ENCODE results near the gene SLC6A19.

SLC6A19 gene

DNA sequence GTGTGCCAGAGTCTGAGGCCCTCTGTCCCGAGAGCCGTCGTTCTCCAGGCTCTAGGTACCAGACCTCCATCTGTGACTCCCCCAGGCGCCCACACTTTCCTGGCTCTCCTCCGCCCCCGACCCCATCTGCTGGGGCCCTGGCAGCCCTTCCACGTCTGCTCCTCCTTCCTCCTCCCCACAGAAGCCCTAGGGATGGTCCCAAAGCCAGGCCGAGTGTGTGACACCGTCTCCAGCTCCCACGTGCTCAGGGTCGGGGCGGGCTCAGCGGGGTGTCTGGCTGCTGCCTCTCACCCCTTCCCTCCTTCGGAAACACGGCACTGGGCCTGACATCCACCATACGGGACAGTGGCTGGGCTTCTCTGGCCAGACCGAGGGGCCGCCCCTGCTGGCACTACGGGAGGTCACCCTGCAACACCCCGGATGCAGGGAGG lies 20.5 kb upstream of the SLC6A19 start:
- no peak for DNase-seq (ENCODE audit: low spot score)

DNA sequence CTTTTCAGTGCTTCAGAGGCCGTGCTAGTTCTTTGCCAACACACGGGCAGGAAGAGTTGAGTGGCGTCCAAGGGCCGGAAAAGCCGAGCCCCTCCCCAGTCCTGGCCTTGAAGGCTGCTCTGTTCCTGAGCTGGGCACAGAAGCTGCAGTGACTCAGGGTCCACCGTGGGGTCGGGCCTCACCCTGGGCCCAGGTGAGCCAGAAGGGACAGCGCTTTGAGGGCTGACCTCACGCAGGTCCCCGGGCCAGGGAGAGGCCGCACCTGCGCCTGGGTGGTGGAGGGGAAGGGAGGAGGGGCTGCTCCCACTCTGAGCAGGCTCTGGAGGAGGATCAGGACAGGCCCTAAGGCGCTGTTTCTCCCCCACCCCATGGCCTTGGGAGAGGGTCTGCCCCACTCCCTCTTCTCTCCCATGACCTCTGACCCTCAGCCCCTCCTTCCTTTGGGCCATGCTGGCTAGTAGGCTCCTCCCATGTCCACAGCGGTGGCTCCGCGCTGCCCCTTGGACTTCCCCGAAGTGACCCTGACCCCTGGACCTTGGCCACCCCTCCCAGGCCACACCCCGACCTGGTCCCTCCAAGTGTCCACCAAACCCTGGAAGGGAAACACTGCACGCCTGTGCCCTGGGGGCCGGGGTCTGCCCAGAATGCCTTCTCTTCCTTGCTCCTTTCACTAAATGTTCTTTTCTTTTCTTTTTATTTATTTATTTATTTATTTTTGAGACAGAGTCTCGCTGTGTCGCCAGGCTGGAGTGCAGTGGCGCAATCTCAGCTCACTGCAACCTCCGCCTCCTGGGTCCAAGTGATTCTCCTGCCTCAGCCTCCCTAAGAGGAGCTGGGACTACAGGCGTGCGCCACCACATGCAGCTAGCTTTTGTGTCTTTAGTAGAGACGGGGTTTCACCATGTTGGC lies 19.7 kb upstream of the SLC6A19 start:
- DNase-seq (ENCODE audit: low spot score), result no peak

- DNase-seq (ENCODE audit: low spot score), result no peak
Measured at GRCh38 chr5:1182360-1182632, 19.1 kb upstream of the SLC6A19 start.

- no peak for DNase-seq (ENCODE audit: low spot score)
Measured at GRCh38 chr5:1182633-1183423, 18.6 kb upstream of the SLC6A19 start.

GRCh38 chr5:1183424-1184162 lies 17.8 kb upstream of the SLC6A19 start:
- DNase-seq (ENCODE audit: low spot score), result no peak

DNA sequence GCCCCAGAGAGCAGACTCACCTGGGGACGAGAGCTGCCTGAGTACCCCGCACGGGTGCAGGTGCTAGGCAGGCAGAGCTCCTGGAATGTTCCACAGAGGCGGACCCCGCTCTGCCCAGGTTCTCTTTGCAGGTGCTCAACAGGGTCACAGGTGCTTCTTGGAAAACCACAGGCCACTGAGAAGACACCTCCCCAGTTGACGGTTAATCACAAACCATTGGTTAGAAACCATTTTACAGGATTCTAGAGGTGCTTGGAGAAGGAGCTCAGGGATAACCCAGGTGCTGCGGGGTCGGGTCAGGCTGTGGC lies 17.3 kb upstream of the SLC6A19 start:
- no peak for DNase-seq (ENCODE audit: low spot score)

GRCh38 chr5:1184481-1184880 lies 16.9 kb upstream of the SLC6A19 start:
- no peak for DNase-seq (ENCODE audit: low spot score)

DNA sequence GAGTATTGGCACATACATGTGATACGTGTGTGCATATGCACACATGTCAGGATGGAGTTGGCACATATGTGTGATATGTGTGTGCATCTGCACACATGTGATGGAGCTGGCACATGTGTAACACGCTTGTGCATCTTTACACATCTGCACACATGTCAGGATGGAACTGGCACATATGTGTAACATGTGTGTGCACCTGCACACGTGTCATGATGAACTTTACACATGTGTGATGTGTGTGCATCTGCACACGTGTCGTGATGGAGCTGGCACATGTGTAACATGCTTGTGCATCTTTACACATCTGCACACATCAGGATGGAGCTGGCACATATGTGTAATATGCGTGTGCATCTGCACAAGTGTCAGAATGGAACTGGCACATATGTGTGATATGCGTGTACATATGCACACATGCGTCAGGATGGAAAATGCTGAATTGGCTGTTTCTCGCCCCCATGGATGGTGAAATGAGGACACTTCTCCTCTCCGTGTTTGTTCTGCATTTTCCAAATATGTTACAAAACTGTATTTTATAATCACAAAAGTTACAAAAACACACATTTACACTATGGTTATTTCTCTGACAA lies 16.3 kb upstream of the SLC6A19 start:
- DNase-seq (ENCODE audit: low spot score), result no peak

DNA sequence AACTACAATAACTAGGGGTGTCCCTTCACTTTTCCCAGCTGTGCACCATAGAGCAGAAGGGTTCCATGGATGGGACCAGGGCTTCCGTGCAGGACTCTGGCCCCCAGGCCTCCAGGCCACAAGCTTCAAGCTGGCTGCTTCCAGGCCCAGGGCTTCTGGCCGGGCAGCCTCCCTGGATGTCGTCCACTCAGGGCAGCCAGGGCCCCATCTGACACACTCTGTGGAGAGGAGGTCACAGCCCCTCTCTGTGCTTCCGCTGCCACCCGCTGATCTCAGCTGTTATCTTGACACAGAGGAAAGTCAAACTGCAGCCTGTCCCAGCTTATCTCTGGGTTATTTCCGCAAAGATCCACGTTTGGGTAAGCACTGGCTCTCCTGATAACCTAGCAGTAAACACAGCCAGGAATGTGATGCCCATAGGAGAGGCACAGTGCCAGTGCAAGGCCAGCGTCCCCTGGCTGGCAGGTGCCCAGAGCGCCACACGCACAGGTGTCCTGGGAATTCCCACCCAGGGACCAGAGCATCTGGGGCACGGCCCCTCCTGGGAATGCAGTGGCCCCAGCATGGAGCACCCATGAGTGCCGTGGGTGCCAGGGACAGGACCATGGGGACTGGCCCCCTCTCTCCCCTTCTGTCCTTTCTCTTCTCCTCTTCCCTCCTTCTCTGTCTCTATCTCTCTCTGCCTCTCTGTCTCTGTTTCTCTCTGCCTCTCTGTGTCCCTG lies 15.6 kb upstream of the SLC6A19 start:
- no peak for DNase-seq (ENCODE audit: low spot score)

DNA sequence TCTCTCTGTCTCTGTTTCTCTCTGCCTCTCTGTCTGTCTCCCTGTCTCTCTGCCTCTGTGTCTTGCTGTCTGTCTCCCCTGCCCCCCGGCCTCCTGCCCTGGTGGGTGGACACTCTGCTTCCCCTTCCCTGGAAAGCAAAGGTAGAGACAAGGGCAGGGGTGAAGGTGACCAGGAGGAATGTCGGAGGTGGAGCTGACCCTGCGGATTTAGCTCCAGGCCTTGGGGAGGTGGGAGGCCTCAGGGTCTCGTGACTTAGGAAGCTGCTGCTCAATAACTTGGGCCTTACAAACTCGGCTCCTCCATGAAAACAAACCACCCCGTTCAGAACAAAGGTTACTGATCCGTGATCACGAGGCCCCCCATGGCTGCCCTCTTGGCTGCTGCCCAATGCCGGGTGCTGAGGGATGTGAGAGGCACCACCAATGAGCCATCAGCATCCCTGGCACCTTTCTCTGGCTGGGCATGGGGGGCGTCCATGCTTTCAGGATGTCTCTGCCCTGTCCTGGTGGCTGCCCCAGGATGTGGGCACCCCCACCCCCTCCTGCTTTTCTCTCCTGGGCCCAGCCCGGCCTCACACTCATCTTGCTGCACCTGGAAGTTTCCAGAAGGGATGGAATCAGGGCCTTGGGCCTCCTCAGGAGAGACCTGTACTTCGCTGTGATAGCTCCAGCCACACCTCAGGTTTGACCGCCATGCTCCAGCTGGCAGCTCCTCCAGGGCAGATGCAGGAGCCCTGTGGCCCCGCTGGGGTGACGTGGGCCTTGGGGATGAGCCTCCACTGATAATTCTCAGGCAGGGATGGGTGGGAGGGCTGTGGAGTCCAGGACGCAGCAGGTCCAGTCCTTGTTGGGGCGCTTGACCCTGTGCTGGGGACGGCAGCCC lies 14.8 kb upstream of the SLC6A19 start:
- no peak for DNase-seq (ENCODE audit: low spot score)

GRCh38 chr5:1187234-1187949 lies 14.0 kb upstream of the SLC6A19 start:
- no peak for DNase-seq (ENCODE audit: low spot score)

DNA sequence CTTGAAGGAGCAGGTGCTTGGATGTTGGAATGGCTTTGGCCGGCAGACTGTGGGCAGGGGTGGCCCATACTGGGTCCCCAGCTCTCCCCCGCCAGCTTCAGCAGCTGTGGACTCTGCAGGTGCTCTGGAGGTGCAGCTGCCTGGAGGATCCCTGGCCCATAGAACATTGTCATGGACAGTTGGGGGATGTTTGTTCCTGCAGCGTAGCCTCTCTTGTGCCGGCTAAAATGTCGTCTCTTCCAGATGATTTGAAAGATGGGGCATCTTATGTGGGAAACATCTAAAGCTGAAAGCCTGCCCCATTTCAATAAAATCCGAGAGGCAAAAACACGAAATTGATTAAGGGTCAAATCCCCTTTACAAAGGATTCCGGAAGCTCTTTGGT lies 13.5 kb upstream of the SLC6A19 start:
- DNase-seq (ENCODE audit: low spot score), result no peak

GRCh38 chr5:1188464-1188863 lies 12.9 kb upstream of the SLC6A19 start:
- DNase-seq (ENCODE audit: low spot score), result no peak

GRCh38 chr5:1189269-1189668 lies 12.1 kb upstream of the SLC6A19 start:
- no peak for DNase-seq (ENCODE audit: low spot score)

- DNase-seq (ENCODE audit: low spot score), result no peak
Measured at GRCh38 chr5:1190278-1190677, 11.1 kb upstream of the SLC6A19 start.

DNA sequence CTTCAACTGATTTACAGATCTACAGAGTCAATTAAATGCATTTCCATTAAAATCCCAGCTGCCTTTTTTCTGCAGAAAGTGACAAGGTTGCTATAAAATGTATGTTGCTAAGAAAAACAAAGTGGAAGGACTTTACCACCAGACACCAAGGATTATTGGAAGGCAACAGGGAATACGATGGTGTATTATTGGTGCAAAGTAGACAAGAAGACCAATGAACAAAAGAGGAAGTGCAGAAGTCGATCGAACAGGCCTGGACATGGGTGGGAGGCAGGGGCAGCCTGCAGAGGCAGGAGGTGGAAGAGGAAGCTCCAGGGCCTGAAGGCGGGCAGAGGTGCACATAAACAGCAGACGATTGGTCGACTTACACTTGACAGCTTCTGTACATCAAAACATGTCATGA lies 10.6 kb upstream of the SLC6A19 start:
- DNase-seq (ENCODE audit: low spot score), result no peak

- DNase-seq (ENCODE audit: low spot score), result no peak
Measured at GRCh38 chr5:1192971-1193590, 8.3 kb upstream of the SLC6A19 start.

DNA sequence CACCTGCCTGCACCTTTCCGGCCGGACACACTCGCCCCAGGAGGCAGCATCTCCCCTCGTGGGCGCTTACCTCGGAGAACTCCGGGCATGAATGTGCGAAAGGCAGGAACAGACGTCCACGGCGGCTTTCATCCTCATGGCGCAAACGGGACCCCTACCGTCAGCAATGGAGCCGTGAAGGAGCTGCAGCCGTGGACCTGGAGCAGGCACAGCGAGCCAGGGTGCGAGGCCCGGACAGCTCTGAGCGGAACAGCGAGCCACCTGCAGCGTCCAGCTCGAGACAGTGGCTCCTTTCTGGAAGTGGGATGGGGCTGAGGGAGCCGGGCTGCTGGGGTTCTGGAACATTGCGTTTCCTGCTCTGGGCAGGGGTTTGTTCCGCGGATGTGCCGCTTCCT lies 7.8 kb upstream of the SLC6A19 start:
- no peak for DNase-seq (ENCODE audit: low spot score)

DNA sequence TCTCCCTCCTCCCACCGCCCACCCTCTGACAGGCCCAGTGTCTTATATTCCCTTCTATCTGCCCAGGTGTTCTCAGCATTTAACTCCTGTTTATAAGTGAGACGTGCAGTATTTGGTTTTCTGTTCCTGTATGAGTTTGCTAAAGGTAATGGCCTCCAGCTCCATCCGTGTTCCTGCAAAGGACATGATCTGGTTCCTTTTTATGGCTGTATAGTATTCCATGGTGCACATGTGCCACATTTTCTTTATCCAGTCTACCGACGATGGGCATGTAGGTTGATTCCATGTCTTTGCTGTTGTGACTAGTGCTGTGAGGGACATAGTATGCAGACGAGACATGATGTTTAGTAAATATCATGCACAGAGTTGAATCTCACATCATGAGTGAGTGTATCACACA lies 7.0 kb upstream of the SLC6A19 start:
- DNase-seq (ENCODE audit: low spot score), result no peak

GRCh38 chr5:1195439-1195838 lies 6.0 kb upstream of the SLC6A19 start:
- no peak for DNase-seq (ENCODE audit: low spot score)

All from kidney tubule cell (primary cell).